ENCODE data around the gene RNF220.

RNF220 gene

GRCh38 chr1:44413740-44414139 is 8.7 kb downstream of the RNF220 start:
- TF ChIP-seq CTCF (conservative IDR thresholded peaks at IDR 0.05; ENCODE audit: low read depth, low read length): no peak
- H3K4me3 ChIP-seq (ENCODE audit: low read length): no peak overlapping the region
- DNase-seq (ENCODE audit: low read depth): no peak

- no peak for TF ChIP-seq CTCF (conservative IDR thresholded peaks at IDR 0.05; ENCODE audit: low read depth, low read length)
Measured at GRCh38 chr1:44415013-44415412, 10.0 kb downstream of the RNF220 start.

GRCh38 chr1:44416408-44416807 is 11.4 kb downstream of the RNF220 start:
- no peak overlapping the region for H3K4me3 ChIP-seq (ENCODE audit: low read length)
- no peak for DNase-seq (ENCODE audit: low read depth)
- TF ChIP-seq CTCF (conservative IDR thresholded peaks at IDR 0.05; ENCODE audit: low read depth, low read length): no peak

More at GRCh38 chr1:44415013-44415412, 10.0 kb downstream of the RNF220 start:
- DNase-seq (ENCODE audit: low read depth): no peak
- no peak overlapping the region for H3K4me3 ChIP-seq (ENCODE audit: low read length)

- DNase-seq (ENCODE audit: low read depth): no peak
- TF ChIP-seq CTCF (conservative IDR thresholded peaks at IDR 0.05; ENCODE audit: low read depth, low read length): no peak
- H3K4me3 ChIP-seq (ENCODE audit: low read length): no peak overlapping the region
Measured at GRCh38 chr1:44417351-44418021, 12.4 kb downstream of the RNF220 start.

- DNase-seq (ENCODE audit: low read depth): no peak
- TF ChIP-seq CTCF (conservative IDR thresholded peaks at IDR 0.05; ENCODE audit: low read depth, low read length): no peak
- H3K4me3 ChIP-seq (ENCODE audit: low read length): no peak overlapping the region
Measured at GRCh38 chr1:44418022-44418673, 13.1 kb downstream of the RNF220 start.

- no peak overlapping the region for H3K4me3 ChIP-seq (ENCODE audit: low read length)
- no peak for DNase-seq (ENCODE audit: low read depth)
- TF ChIP-seq CTCF (conservative IDR thresholded peaks at IDR 0.05; ENCODE audit: low read depth, low read length): no peak
Measured at GRCh38 chr1:44419901-44420300, 14.8 kb downstream of the RNF220 start.

GRCh38 chr1:44420535-44420934 is 15.5 kb downstream of the RNF220 start:
- no peak for DNase-seq (ENCODE audit: low read depth)
- H3K4me3 ChIP-seq (ENCODE audit: low read length): no peak overlapping the region
- no peak for TF ChIP-seq CTCF (conservative IDR thresholded peaks at IDR 0.05; ENCODE audit: low read depth, low read length)

All from retinal pigment epithelial cell (primary cell).